Measurements from ENCODE around the gene TNK2. TPM values are rescaled to one million over a fixed set of nuclear protein-coding genes. Genes with fewer than 3 reads are reported as not detected.

The TNK2 gene
- total and polyA plus RNA-seq, 2 donors (not counting 3 experiments of a cell fraction or from before 2014, with no cell fraction given) = 18.6 to 71.6 TPM

- Histone ChIP-seq H3K9me1 (replicated peaks; ENCODE audit: control insufficient read depth, extremely low read depth, insufficient read depth, low read length) (no peaks in the 10 kb centered on the region), H3K4me1 (ENCODE audit: control insufficient read depth, extremely low read depth, insufficient read depth, low read length) (peaks cover 28% of the 10 kb centered on the region), H3K27ac (ENCODE audit: insufficient read depth, low read depth, low read length) (no peak overlapping the region), H3K4me3 (replicated peaks in 1 of 3; ENCODE audit: insufficient read depth in 1 of 3, low read depth in 1 of 3, low read length in 3 of 3) (no peak overlapping the region), H2AFZ (ENCODE audit: low read depth, low read length) (no peak overlapping the region), H3K36me3 (ENCODE audit: control insufficient read depth in 2 of 2, extremely low read depth in 1 of 2, insufficient read depth in 2 of 2, low read length in 2 of 2) (peaks cover 0 to 23% of the 10 kb centered on the region in 2 experiments), H3K4me2 (ENCODE audit: insufficient read depth, low read length) (no peak overlapping the region), H4K20me1 (replicated peaks; ENCODE audit: control insufficient read depth, extremely low read depth, insufficient read depth, low read length) (no peaks in the 10 kb centered on the region), H3K9ac (replicated peaks; ENCODE audit: extremely low read depth, insufficient read depth, low read length) (no peak overlapping the region), H3K27me3 (ENCODE audit: control insufficient read depth in 2 of 2, insufficient read depth in 2 of 2, low read length in 2 of 2) (no peaks in the 10 kb centered on the region), H3K9me3 (replicated peaks; ENCODE audit: control insufficient read depth, insufficient read depth, low read length) (no peaks in the 10 kb centered on the region), H3K79me2 (ENCODE audit: control insufficient read depth, insufficient read depth, low read length) (no peaks in the 10 kb centered on the region)
- no TSS peak for BruUV-seq (replicated peaks)
- dilution Hi-C loops (cut with MboI; ENCODE audit: extremely low pct_ligation_motif_present, low sequenced_read_pairs) (no loop called here), intact Hi-C loops (cut with micrococcal nuclease) (no loop called here)
- ChIA-PET POLR2A (no interaction called here), CTCF (interaction anchor here (1.7 to 4.3 kb wide), 3 partner anchors 11 to 24 kb away, joined by 4 to 53 read pairs (median 19); no protein-coding TSS in a partner anchor)
- FAIRE-seq (no peak), DNase-seq (ENCODE audit: low read depth, low spot score) (no peak)
- no peak for TF ChIP-seq FOS (IDR thresholded peaks at IDR 0.05; ENCODE audit: borderline replicate concordance, insufficient read depth, low read length)
- no peak for TF ChIP-seq MYC (IDR thresholded peaks at IDR 0.05; ENCODE audit: low read depth, low read length)
- no peak for TF ChIP-seq POLR2AphosphoS5 (IDR thresholded peaks at IDR 0.05; ENCODE audit: insufficient read depth, low read depth, low read length)
- no peak for TF ChIP-seq EZH2 (IDR thresholded peaks at IDR 0.05; ENCODE audit: borderline replicate concordance, low read depth, low read length, severe bottlenecking)
- no peak for TF ChIP-seq GATA2 (IDR thresholded peaks at IDR 0.05; ENCODE audit: insufficient read depth, insufficient read length, low read depth, low read length)
- TF ChIP-seq MAX (IDR thresholded peaks at IDR 0.05; ENCODE audit: insufficient read depth, insufficient read length) = no peak
- no peak for TF ChIP-seq POLR2A (IDR thresholded peaks at IDR 0.05; ENCODE audit: low read depth, low read length)
- TF ChIP-seq JUN (IDR thresholded peaks at IDR 0.05; ENCODE audit: borderline replicate concordance, insufficient read depth, insufficient read length, low read depth) = no peak
- TF ChIP-seq CTCF (IDR thresholded peaks at IDR 0.05; ENCODE audit: extremely low read depth in 1 of 2, insufficient read depth in 1 of 2, low read depth in 1 of 2, low read length in 2 of 2) = no peak
Measured at GRCh38 chr3:195883801-195884200, 24.6 kb downstream of the TNK2 start.

Data from endothelial cell of umbilical vein (primary cell).